NCI-H524 treated with DMSO at 0.1 percent for 48 hours (cell line): ENCODE measurements around the gene MEGF6.

Source experiments
- DNase-seq: peaks from one replicate; lab custom pipeline; 2025; lab: John Stamatoyannopoulos, UW

The MEGF6 gene

DNA sequence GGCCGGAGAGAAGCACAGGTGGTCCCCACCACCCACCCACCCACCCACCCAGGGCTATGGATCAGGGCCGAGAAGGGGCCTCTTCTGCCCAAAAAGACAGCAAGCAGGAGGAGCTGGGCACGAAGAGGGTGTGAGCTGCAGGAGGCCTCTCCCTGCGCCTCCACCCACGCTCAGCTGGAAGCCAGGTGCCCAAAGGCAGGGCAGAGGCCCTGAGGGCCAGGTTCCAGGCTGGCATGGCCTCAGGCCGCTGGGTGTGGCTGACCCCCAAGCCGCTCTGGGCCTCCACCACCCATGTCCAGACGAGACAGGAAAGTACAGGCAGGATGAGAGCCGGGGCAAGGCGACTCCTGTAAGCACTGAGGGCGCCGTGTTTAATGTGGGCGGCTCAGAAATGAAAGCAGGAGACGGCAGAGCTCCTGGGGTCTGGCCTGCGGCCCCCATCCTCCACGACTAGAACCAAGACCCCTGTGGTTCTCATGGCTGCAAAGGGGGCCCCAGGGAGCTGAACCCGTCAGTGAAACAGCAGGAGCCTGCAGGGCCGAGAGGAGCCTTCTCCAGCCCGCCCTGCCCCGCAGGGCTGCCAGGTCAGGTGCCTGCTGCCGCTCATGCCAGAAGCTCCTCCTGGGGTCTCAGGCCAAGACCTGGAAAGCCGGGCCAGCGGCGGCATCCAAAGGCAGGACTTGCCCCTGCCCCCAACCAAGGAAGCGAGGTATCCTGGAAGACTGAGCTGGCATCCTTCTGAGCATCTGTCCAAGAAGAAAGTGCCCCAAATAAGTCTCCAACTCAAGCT is 56.0 kb downstream of the MEGF6 start:
- DNase-seq: no peak

DNA sequence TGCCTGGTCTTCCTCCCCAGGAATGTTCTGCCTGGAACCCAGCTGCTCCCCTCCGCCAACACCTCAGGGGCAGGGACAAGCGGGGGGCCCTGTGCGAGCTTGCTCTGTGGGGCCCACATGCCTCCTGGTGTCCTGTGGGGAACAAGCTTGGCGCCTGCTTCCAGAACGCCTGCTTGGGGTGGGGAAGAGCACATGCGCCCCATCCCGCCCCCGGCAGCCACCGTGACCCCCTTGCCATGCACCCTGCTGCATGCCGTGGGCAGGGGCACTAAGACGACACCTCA is 57.4 kb downstream of the MEGF6 start:
- DNase-seq: no peak

DNA sequence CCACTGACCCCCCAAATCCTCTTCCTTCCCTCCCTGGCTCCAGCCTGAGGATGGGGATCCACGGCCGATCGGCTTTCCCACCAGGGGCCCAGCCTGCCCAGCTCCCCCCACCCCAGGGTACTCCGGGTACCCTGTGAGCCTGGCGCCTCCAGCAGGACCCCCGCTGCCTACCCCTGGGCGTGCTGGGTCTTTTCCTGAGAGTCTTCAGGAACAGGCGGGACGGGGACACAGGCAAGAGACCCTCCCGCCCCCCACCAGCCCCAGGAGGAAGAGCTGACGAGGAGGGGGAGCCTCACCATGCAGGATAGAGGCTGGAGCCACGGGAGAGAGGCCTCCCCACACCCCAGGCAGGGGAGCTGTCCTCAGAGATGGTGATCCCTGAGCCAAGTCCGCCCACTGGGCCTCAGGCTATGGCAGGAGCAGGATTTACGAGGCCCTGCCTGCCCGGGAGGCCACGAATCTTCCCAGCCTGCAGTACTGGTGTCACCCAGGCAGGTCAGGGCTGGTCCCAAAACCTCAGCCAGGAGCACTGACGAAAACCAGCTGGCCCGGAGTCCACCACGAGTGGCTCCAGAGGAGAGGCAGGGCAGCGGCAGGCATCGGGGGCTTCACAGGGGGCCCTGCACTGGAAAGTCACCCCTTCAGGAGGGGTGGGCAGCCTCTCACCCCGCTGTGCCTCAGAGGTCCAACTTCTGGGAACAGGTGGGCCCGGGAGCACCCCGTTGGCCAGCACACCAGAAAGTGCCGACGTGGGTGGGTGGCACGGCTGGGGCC is 58.0 kb downstream of the MEGF6 start:
- no peak for DNase-seq

DNA sequence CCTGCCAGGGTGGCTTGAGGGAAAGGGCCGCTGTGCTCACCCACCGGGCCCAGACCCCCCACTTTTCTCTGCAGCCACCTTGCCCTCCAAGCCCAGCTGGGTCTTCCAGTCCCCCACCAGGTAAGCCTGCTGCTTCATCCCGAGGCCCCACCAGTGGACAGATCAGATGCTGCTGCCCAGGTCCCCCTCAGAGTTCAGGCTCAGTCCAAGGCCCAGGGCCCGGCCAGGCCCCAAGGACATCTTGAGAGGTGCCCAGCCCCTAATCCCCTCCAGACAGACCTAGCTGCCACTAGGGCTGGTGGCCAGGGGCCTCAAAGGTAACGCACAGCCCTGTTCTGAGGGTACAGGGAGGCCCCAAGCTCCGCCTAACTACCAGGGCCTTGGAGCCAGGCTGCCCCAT is 58.6 kb downstream of the MEGF6 start:
- no peak for DNase-seq

DNA sequence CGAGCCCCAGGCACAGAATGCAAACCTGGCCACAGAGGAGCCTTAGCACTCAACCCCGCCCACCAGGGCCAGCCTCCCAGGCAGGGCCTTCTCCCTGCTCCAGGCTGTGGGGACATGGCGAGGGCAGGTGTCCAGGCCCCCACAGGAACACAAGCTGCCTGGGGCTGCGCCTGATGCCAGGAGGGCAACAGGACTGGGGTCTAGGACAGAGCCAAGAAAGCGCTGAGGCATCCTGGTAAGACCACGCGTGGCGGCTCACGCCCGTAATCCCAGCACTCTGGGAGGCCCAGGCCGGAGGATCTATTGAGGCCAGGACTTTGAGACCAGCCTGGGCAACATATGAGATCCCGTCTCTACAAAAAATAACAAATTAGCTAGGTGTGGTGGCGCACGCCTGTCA is 59.1 kb downstream of the MEGF6 start:
- no peak for DNase-seq

DNA sequence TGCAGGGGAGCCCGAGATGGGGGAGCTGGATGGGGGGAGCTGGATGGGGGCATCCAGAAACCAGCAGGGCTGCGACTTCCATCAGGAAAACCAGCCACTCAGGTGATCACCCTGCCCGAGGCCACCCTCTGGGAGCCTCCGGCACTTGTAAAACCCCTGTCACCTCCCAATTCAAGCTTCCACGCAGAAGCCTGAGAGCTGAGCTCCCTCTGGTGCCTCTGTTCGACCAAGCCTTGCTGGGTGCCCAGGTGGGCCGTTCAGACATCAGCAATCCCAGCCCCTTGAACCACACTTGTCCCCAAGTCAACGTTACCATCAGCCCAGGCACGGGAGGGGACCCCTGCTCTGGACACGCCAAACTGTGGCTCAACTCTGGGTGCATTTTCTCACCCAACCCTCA is 59.6 kb downstream of the MEGF6 start:
- no peak for DNase-seq

DNA sequence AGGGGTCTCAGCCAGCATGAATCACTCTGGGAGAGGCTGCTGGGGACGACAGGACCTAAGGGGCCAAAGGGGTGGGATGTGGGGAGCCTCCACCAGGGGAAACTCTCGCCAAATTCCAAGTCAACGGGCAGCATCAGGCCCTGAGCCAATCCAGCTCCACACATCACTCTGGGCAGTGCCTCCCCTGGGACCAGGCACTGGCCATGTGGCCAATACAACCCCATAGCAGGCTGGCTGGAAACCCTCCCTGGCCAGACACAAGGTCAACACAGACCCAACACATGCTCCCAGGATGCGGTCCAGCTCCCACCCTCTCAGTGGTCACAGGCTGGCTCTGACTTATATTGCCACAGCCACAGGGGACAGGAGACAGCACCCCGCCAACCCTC is 60.0 kb downstream of the MEGF6 start:
- no peak for DNase-seq

DNA sequence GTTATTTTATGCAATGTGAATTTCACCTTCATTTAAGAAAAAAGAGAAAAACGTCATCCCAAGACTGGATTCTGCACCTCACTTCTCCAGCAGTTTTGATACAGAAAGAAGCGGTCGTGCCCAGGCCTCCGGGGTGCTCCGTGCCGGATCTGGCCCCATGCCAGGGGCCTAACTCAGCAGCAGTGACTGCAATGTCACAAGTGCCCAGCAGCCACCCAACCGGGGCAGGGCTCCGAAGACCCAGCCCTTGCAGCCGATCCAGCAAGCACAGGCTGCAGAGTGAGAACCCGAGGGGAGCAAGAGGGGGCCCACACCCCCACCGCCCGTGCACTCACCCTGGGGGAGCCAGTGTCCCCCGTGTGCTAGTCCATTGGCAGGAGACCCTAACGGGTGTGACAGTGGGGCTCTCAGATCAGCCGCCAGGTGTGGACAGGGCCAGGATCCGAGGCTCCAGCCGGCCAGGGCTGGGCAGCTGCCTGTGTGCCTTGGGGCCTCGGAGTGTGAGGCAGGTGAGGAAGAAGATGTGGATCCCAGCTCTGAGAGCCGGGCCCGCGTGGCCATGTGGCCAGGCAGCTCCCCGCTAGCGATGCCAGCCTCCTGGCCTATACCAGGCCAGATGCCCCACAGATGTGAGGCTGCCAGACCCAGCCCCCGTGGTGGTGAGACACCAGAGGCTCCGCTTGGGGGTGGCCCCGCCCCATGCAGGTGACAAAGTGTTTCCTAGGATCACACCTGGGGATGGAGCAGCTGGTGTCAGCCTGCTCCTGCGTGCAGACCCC is 60.6 kb downstream of the MEGF6 start:
- DNase-seq: no peak

DNA sequence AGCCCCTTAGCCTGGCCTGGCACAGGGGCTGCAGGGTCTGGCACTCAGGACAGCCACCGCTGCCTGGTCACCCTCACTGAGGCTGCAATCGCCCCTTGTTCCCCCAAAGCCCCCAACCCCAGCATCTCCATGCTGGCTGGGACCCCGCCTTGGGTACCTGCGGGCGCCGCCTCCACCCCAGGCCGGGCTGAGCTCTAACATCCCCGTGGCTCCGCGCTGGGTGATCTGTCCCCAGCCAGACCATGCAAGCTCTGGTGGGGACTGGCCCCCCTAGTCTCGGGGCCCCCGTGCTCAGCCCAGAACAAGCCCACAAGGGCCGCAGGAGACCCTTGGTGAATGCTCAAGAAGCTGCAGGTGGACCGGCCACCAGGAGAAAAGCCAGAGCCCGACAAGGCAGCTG is 62.4 kb downstream of the MEGF6 start:
- DNase-seq: no peak

DNA sequence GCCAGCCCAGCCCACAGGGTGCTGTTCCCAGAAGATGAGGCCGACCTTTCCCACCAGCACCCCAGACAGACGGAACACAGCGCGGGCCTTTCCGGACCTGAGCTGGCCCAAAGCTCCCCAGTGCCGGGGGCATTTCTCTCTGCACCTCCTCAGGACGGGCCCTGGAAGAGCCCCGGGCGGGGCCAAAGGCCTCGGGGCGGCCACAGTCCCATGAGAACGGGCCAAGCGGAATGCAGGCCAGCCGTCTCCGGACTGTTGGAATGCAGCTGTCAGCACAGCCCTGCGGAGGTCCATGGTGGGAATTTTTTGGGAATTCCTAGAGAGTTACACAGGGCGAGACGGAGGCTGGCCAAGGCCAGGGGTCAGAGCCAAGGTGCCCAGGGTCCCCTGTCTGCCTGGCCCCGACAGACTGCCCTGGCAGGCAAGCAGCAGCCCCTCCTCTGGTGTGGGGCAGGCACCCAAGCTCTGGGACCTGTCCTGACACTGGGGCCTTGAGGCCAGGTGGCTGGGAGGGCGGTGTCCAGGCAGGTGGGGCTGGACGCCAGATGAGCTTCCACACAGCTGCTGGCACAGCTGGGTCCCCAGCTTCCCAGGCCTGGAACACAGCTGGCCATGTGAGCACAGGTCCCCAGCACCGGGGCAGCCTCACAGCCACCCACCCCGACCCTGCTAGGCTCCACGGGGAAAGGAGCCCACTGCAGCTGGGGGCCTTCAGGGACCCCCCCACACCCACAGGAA is 63.0 kb downstream of the MEGF6 start:
- no peak for DNase-seq

DNA sequence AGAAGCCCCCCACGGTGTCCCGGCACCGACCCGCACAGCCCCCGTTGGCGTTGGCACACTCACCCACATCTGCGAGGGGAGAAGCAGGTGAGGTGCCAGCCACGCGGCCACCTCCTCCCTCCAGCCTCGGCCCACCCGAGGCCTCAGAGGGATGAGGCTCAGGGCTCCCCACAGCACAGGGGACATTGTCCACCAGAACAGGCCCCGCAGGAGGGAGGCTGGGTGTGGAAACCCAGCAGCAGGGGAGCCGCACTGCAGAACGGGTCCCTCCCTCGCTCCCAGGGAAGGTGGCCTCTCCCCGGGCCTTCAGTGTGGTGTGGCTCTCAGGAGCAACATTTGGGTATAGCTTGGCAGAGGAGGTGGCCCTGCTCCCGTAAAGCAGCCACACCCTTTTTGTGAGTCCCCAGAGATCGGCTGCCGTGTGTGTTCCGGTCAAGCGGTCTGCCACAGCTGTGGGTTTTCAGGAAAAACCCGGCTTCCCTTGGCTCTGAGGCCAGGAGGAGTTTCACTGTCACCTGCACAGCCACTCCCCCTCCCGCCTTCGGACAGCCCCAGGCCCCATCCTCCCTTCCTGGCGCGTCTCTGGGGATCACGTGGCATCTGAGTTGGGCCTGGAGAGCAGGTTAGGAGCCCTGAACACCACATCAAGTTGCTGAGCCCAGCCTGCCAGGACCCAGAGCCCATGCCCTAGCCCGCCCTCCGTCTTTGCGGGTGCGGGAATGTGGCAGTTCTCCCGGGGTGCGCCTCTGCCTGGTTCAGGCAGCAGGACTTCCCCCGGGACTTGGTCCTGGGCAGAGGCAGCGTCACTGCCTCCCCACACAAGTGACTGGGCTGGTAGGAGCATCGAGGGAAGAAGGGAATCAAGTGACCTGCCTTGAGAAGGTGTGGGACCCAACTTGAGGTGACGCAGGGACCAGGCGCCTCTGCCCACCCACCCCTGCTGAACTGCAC is 64.0 kb downstream of the MEGF6 start:
- no peak for DNase-seq

DNA sequence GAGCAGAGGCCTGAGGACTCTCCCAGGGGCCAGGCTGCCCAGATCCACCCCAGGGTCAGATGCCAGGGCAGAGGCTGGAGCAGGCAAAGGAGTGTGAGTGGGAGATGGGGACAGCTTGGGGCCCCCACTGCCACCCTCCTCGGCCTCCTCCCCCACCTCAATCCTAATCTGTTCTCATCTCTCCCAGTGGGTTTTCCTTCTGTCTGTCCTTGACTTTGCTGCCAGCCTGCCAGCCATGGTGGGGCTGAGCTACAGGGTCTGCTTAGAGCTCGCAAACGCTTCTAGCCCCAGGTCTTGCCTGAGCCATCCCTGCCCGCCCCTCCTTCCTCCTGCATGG is 65.3 kb downstream of the MEGF6 start:
- no peak for DNase-seq

DNA sequence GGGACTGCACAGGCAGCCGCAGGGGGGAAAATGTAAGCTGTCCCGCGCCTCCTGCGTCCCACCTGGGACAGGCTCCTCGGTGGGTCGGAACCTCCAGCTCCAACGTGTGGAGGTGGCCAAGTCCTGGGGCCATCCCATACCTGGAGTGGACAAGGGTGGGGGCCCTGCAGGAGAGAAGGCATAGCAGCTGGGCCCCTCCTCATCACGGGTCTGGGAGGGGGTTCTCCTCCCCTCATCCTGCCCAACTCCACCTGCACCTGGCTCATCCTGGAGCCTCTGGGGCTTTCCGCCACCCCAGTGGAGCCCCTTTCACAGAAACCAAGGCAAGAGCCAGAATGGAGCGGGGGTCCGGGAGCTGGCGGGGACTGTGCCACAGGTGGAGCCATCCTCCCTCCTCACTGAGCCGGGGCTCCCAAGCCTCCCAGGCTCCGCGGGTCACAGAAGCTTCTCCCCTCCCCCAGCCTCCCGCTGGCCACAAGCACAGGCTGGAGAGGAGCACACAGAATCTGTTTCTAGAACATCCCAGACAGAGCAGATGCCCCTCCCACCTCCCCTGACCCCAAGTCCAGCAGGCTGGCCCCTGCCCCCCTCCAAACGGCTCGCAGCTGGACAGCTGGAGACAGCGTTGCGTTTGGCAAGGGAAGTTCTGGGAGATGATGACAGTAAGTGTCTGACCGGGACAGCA is 65.8 kb downstream of the MEGF6 start:
- no peak for DNase-seq

DNA sequence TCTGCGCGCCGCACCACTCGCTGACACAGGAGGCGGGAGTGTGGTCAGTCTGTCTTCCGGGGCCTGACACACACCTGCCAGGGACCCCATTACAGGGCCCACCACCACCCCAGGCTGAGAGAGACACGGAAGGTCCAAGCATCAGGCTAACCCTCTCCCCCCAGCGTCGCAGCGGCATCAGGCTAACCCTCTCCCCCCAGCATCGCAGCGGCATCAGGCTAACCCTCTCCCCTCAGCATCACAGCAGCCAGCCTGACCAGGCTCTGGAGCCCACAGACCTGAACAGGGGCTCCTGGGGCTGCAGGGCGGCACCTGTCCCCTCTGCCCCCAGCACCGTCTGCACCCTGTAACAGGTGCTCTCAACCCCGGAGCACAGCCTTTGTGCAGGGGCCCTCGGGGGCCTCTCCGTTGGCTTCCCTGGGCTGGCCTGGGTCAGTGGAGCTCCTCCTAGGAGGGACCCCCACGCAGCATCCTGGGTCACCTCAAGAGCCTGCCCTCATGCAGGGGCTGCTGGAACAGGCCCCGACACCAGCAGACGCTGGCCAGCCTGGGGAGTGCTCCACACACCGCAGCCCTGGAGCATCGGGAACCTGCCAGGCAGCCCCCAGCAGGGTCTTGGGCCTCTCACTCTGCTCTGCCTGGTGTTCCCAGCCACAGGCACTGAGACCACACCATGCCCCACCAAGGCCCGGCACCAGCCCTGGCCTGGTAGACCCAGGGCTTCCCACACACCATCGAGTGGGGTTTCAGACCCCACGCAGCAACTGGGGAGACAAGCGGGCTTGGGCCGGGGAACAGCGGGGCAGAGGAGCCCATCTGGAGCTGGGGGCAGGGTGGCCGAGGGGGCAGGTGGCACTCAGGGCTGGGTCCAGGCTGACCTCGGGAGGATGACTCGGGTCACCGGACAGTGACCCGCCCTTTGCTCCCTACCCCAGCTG is 67.0 kb downstream of the MEGF6 start:
- no peak for DNase-seq

DNA sequence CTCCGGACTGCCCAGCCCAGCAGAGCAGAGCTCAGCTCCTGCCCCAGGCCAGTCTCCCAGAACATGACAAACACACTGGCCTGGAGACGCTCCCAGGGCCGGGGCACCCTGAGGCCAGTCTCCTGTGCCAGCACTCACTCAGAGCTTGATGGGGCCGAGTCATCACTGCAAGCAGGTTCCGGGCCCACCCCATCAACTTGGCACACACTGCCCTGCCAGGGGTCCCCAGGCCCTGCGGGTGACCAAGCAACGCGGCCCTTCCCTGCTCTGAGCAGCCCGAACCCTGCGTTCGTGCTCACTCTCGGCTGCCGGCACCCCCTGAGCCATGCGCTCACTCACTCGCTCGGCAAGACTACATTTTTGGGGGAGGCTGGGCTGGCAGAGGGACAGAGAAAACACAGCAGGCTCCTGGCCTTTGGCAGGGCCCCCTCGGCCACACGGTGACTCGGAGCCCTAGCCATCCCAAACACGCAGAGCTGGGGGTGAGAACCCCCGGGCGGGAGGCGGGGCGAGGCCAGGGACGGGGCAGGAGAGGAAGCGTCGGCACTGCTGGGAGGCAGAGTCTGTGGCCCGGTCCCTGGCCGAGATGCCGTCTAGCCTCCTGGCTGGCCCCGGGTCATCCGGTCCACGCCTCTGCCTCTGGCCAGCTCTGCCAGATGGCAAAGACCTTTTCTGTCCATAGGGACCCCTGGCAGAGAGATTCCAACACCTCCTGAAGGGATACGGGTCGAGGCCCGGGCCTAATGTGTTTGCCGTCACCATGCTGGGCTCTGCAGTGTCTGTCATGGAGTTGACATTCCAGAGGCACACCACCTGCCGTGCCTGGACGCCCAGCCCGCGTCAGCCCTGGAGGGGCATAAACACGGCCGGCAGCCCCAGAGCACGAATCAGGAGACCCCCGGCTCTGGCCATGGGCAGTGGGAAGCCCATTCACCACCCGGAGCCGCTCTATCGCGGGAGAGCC is 68.0 kb downstream of the MEGF6 start:
- DNase-seq: no peak

DNA sequence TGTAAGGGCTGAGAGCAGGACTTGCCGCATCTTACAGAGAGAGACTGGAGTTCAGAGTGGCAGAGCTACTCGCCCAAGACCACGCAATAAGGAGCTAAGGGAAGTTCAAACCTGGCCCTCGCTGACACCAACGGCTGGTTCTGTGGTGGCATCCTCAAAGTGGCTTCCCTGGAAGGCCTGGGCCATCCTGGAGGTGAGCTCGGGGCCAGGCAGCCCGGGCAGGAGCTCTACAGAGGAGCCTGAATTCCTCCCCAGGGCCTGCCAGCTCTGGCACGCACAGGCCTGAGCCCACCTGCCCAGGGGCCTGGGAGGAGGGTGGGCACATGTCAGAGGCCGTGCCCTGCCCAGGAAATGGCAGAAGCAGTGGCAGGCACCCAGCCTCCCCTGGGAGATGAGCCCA is 68.6 kb downstream of the MEGF6 start:
- DNase-seq: no peak

DNA sequence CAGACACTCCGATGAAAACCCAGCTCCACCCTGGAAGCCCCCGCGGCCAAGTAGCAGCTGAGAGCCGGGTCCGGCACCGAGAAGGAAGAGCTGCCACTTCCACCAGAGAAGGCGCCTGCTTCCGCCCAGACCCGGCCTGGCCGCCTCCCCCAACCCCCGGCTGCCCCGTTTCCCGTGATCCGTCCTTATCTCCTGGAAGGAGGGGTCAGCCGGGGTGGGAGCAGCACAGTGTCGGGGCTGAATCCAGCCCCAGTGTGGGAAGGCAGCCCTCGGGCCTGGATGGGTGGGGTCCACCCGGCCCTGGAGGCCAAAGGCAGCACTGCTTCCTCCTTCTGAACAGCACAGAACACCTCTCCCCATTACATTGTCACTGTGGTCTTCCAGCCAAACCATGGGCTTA is 69.4 kb downstream of the MEGF6 start:
- no peak for DNase-seq

DNA sequence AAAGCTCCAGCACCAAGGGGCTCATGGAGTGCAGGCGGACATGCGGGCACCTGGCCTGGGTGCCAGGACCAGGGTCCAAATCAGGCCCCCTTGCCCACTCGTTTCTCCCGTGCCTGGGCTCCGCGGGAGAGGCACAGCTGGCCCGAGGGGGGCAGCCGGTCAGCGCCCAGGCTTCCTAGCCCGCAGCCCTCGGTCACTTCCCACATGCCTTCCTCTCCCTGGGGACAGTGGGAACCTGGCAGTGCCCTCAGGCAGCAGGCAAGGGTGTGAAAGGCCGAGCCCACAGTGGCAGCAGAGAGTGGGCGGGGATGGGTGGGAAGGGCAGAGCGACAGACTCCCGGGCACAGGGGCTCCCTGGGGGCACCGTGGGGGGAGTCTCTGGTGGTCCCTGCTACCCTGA is 69.8 kb downstream of the MEGF6 start:
- no peak for DNase-seq

DNA sequence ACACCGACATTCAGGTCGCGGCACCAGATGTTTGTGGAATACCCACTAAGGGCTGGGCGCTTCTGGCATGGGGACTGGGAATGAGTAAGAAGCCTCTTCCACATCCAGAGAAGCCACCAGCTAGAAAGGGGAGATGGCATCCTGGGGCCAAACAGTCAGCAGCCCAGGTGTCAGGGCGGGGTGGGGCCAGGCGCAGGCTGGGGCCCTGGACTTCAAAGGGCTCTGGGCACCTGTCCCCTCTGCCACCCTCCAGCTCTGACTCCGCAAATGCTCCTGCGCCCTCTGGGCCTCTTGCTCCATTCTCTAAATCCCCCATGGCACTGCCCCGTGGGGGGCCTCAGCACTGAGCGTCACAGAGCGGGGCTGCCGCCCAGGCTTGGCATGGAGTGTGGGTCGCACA is 70.4 kb downstream of the MEGF6 start:
- no peak for DNase-seq
